ENCODE results near the gene ADAM17. TPM values are rescaled to one million over a fixed set of nuclear protein-coding genes. Genes with fewer than 3 reads are reported as not detected.
A peak's percentile ranks its signal among the peaks of the same experiment; 100 is the strongest.

The ADAM17 gene
- 12.8 and 17.1 TPM in 2 replicates for polyA plus RNA-seq (2012; rRNA removed)
- polyA plus RNA-seq (2012; cell fraction: cytosol; rRNA removed) = 17.5 and 19.7 TPM in 2 replicates
- polyA plus RNA-seq (2012; cell fraction: nucleus; rRNA removed) = 23.0 and 30.3 TPM in 2 replicates

GRCh38 chr2:9555297-9556120, at the start of gene ADAM17:
Gene ADAM17 (minus strand): TSS chr2:9555830. CDS start chr2:9555605, 225 bp downstream.
- Histone ChIP-seq H3K27ac (ENCODE audit: low read depth in 2 of 2, low read length in 1 of 2) (peak within 1 kb of the TSS; percentile 98 to 99), H3K4me1 (ENCODE audit: control insufficient read depth in 1 of 2, insufficient read depth in 2 of 2, low read depth in 1 of 2, low read length in 1 of 2) (peaks cover 13 to 23% of the 10 kb centered on the region in 2 experiments; a peak in 3 of 4 replicates), H3K9ac (peak within 1 kb of the TSS; percentile 94), H3K27me3 (ENCODE audit: insufficient read depth) (no peaks in the 10 kb centered on the region), H3K9me3 (no peaks in the 10 kb centered on the region), H3F3A (replicated peaks; ENCODE audit: insufficient read depth) (peaks cover 41% of the 10 kb centered on the region), H3K4me3 (ENCODE audit: low read depth in 2 of 2, low read length in 1 of 2) (peak within 1 kb of the TSS; percentile 96 to 97), H4K20me1 (ENCODE audit: insufficient read depth) (peaks cover 36% of the 10 kb centered on the region), H3K36me3 (replicated peaks in 1 of 2; ENCODE audit: control insufficient read depth in 1 of 2, insufficient read depth in 2 of 2, low read length in 1 of 2) (peaks cover under 1 to 3% of the 10 kb centered on the region in 2 experiments), H3K4me2 (peak within 1 kb of the TSS; percentile 90), H3K79me2 (ENCODE audit: insufficient read depth) (peaks cover 75% of the 10 kb centered on the region), H3K9me2 (no peaks in the 10 kb centered on the region), H2AFZ (ENCODE audit: low read depth) (peak within 1 kb of the TSS; percentile 77)
- CTCF ChIA-PET = interaction anchor here (0.6 to 2.8 kb wide), 24 partner anchors 9 to 719 kb away, joined by 3 to 14 read pairs (median 3); partner anchors contain the start of genes IAH1 and YWHAQ
- DNase-seq = peak; percentile 99
- POLR2A ChIA-PET = interaction anchor here (0.5 to 3.4 kb wide), 23 partner anchors 9 to 1634 kb away, joined by 3 to 73 read pairs (median 4); partner anchors contain the start of genes CPSF3, ITGB1BP1, TAF1B and YWHAQ
- WGBS (ENCODE audit: low lambda C conversion rate) = under 1% methylated on average over 36 of the region's 73 CpGs
- TF ChIP-seq NFIC (IDR thresholded peaks at IDR 0.05; ENCODE audit: borderline replicate concordance) (no peak; the same call in 1 of the 2 replicates), RCOR1 (IDR thresholded peaks at IDR 0.05; ENCODE audit: low read length) (peak; percentile 61), POLR2AphosphoS5 (IDR thresholded peaks at IDR 0.05; ENCODE audit: low read depth, low read length) (peak; percentile 96), TAF1 (IDR thresholded peaks at IDR 0.05; ENCODE audit: borderline replicate concordance, low read depth, low read length) (peak; percentile 80), PBX3 (IDR thresholded peaks at IDR 0.05) (no peak), CHD2 (IDR thresholded peaks at IDR 0.05; ENCODE audit: low read length, partially characterized antibody) (peak; percentile 78), FOXJ3 (CRISPR knock-in tag; IDR thresholded peaks at IDR 0.05) (peak; percentile 32; the same call in 1 of the 2 replicates), RXRA (IDR thresholded peaks at IDR 0.05; ENCODE audit: borderline replicate concordance, low read depth) (peak; percentile 49; the same call in 1 of the 2 replicates), EP300 (IDR thresholded peaks at IDR 0.05; ENCODE audit: borderline replicate concordance in 1 of 2, low read depth in 1 of 2, low read length in 1 of 2) (peak; percentile 27 to 44; a peak in 3 of 4 replicates), TCF12 (IDR thresholded peaks at IDR 0.05) (no peak), RAD21 (IDR thresholded peaks at IDR 0.05; ENCODE audit: low read length) (no peak; the same call in none of the 2 replicates), SMC3 (IDR thresholded peaks at IDR 0.05; ENCODE audit: low read depth, low read length) (no peak; the same call in 1 of the 2 replicates), SIN3A (IDR thresholded peaks at IDR 0.05; ENCODE audit: borderline replicate concordance, low read depth, low read length) (peak; percentile 78), ZBTB33 (IDR thresholded peaks at IDR 0.05; ENCODE audit: borderline replicate concordance, low read depth) (no peak), MXI1 (IDR thresholded peaks at IDR 0.05; ENCODE audit: low read depth, low read length) (peak; percentile 93), RFX5 (IDR thresholded peaks at IDR 0.05; ENCODE audit: low read length) (peak; percentile 52; the same call in 1 of the 2 replicates), FOSL2 (IDR thresholded peaks at IDR 0.05; ENCODE audit: borderline replicate concordance, low read depth) (no peak), IRF3 (IDR thresholded peaks at IDR 0.05; ENCODE audit: low read depth, low read length) (no peak; the same call in 1 of the 2 replicates)
- TF ChIP-seq, protein P1, sequence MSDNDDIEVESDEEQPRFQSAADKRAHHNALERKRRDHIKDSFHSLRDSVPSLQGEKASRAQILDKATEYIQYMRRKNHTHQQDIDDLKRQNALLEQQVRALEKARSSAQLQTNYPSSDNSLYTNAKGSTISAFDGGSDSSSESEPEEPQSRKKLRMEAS (IDR thresholded peaks at IDR 0.05; ENCODE audit: low read depth) = peak; percentile 90; the same call in 1 of the 2 replicates
- TF ChIP-seq, protein P2, sequence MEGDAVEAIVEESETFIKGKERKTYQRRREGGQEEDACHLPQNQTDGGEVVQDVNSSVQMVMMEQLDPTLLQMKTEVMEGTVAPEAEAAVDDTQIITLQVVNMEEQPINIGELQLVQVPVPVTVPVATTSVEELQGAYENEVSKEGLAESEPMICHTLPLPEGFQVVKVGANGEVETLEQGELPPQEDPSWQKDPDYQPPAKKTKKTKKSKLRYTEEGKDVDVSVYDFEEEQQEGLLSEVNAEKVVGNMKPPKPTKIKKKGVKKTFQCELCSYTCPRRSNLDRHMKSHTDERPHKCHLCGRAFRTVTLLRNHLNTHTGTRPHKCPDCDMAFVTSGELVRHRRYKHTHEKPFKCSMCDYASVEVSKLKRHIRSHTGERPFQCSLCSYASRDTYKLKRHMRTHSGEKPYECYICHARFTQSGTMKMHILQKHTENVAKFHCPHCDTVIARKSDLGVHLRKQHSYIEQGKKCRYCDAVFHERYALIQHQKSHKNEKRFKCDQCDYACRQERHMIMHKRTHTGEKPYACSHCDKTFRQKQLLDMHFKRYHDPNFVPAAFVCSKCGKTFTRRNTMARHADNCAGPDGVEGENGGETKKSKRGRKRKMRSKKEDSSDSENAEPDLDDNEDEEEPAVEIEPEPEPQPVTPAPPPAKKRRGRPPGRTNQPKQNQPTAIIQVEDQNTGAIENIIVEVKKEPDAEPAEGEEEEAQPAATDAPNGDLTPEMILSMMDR (IDR thresholded peaks at IDR 0.05) = peak; percentile 55
